Endothelial cell of umbilical vein (primary cell): Measurements from ENCODE around the gene SESN1.

Experiments
- CTCF ChIP-seq, 2 donors: IDR thresholded peaks; 1 replicate in 1 of 2; 2 replicates in 1 of 2; pipeline ENCODE4 v1.5.1; 2011; ENCODE audit warnings: low read length in 2 of 2, mild to moderate bottlenecking in 2 of 2, moderate library complexity in 2 of 2, control low read depth in 1 of 2, inconsistent platforms in 1 of 2, low read depth in 1 of 2; ENCODE audit not compliant: insufficient read depth in 1 of 2; ENCODE audit errors: extremely low read depth in 1 of 2
- FOS ChIP-seq: IDR thresholded peaks from 2 replicates; pipeline ENCODE4 v1.6.1; 2011; ENCODE audit warnings: mild to moderate bottlenecking, low read length, moderate library complexity, borderline replicate concordance; ENCODE audit not compliant: insufficient read depth
- POLR2A ChIP-seq: IDR thresholded peaks from 2 replicates; pipeline ENCODE4 v1.6.1; 2012; ENCODE audit warnings: low read depth, mild to moderate bottlenecking, control low read depth, low read length

- TF ChIP-seq CTCF (IDR thresholded peaks at IDR 0.05; ENCODE audit: extremely low read depth in 1 of 2, insufficient read depth in 1 of 2, low read depth in 1 of 2, low read length in 2 of 2) (no peak), FOS (no peak), POLR2A (no peak)
These were observed 107.5 kb downstream of the SESN1 start for GRCh38 chr6:108987156-108987555.
